GM19351 (cell line): Measurements from ENCODE around the gene ABCC8.

Experiments
- ATAC-seq: cut with Tn5 transposase; IDR thresholded peaks from one replicate; pipeline ENCODE4 v1.9.1; 2021; ENCODE audit warnings: mild to moderate bottlenecking, moderate library complexity; ENCODE audit not compliant: unreplicated experiment

Gene ABCC8

GRCh38 chr11:17473071-17473744 is 3.4 kb downstream of the ABCC8 start:
- ATAC-seq: no peak

DNA sequence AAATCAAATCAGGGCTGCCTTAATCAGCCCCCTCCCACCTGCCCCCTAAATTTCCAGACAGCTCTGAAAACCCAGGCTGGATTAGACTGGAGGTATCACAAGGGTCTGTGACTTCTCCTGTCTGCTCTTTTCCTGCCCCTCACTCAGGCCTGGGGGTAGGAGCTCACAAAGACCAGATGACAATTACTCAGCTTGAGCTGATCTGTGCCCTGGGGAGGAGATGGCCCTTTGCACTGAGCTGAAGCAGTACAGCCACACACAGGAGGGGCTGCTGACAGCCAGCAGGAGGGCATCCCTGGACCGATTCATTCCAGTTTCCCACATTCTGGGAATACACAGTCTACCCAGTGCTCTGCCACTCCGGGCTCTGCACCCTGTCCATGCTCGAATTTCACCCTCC is 4.2 kb downstream of the ABCC8 start:
- ATAC-seq: no peak

- ATAC-seq: no peak
Measured at GRCh38 chr11:17471501-17471900, 5.1 kb downstream of the ABCC8 start.

DNA sequence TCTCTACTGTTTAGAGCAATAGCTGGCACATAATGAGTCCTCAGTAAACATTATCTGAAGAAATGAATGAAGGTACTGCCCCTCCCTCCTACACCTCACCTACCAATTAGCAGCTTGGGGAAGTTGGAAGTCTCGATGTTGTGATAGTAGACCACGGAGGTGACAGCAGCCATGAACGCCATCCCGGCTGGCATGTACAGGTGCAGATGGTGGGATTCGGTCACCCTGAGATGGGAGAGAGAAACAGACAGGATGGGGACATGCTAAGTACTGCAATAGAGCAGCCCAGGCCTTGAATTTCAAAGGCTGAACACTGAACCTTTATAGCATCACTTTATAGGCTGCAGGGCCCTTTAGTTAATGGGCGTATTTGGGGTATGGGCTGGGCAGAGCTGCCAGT is 6.6 kb downstream of the ABCC8 start:
- no peak for ATAC-seq

DNA sequence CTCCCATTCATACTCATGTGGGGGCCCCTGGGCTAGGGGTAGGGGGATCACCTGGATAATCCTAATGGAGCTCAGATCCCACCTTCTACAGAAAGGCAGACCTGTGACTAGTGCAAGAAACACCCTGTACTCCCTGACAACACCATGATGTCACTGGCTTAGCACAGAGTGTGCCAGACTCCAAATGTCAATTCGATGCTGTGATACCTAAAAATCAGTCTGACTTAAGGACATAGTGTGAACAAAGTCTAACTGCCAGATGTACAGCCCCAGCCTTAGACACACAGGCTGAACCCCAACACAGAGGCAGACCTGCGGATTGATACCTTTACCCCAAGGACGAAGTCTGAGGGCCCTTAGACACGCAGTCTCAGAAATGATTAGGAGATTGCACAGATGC is 8.5 kb downstream of the ABCC8 start:
- no peak for ATAC-seq

DNA sequence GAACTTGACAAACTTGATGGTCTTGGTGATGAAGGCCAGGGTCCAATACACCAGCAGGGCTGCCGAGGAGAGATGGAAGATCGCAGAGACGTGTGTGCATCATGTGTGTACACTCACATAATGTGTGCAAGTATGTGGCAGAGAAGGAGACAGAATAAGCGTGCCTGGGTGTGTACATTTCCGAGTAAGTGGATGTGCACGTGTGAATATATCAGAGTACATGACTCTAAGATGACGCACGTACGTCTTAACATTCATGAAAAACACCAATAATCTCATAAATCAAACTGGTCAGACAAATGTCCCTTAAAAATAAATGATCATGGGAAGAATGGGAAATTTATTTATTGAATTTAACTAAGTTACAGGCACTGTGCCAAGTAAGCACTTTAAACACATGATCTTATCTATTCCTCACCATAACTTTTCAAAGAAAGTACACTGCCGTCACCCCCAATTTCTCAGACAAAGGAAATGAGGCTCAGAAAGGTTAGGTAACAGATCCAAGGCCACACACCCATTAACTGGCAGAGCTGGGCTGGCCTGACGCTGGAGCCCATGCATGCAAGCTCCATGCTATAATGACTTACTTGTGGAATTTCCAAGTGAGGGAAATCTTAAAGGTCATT is 13.0 kb downstream of the ABCC8 start:
- no peak for ATAC-seq

DNA sequence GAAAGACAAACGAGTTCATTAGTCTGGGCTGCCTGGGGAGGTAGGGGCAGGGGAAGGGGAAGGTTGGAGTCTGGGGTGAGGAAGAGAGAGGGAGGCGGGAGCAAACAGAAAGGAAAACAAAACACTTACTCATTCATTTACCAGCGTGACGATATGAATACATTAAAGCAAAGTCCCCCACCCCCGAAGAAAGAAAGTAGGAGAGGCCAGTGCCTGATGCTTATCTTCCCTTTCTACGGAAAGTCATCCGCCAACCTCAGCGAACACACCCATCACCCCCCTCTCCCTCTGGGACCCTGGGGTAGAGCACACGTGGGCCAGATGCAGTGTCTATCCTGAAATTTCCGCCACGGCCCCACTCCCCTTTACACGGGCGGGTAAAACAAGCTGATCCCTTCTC is 13.7 kb downstream of the ABCC8 start:
- no peak for ATAC-seq

DNA sequence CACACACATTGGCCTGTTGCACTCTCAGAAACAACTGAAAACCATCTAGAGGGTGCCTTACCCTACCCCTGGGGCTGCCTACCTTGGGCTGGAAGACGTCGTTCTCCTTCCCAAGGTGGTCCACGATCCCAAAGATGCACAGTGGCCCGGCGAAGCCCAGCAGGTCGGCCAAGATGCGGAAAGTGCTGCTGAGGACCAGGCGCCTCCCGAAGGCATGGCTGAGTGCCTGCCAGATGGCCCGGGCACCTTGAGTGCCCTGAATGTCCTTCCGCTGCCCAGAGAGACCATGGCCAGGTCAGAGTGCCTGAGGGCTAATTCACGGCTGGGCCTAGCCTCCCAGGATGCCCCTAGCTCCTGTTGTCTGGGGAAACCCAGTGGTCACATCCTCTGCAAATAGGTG is 16.2 kb downstream of the ABCC8 start:
- ATAC-seq: no peak

DNA sequence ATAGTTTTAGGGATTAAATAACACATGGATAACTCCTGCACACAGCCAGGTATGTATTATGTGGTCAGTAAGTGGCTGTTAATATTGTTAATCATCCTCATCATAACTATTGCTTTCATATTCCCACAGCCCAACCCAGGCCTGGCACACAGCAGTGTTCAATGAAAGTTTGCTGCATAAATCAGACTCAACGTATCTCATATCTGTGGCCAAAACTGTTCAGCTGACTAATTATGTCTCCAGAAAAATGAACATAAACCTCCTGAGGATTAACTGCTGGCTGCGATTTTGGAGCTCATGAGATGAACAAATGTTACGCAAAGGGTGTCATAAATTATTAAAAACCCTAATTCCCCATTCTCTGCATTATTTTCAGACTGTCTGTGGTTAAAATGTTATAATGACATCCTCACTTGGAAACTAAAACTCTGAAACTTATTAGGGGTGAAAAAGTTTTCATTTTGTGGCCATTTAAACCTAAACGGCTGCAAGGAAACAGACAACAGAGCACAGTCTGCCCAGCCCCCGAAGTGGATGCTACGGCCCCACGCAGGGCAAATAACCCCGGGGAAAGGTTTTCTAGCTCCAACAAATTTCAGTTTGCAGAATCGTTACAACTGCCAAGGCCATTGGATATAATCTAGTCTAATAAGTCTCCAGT is 17.3 kb downstream of the ABCC8 start:
- no peak for ATAC-seq

DNA sequence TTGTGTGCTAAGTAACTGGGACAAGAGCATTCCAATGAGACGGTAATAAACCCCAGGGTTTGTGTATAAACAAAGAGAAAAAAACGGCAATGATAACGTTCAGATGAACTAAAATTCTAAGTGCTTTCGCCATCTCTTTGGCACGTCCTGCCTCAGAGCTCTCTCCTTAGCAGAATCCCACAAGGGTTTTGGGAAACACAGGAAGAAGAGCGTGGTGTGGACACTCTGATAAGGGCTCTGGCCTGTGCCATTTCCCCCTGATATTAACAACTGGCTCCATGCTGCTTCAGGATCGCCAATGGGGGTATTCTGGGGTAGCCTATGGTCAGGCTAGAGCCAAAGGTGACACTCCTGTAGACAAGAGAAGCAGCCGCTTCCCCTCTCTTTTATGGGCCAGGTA is 18.4 kb downstream of the ABCC8 start:
- ATAC-seq: no peak

DNA sequence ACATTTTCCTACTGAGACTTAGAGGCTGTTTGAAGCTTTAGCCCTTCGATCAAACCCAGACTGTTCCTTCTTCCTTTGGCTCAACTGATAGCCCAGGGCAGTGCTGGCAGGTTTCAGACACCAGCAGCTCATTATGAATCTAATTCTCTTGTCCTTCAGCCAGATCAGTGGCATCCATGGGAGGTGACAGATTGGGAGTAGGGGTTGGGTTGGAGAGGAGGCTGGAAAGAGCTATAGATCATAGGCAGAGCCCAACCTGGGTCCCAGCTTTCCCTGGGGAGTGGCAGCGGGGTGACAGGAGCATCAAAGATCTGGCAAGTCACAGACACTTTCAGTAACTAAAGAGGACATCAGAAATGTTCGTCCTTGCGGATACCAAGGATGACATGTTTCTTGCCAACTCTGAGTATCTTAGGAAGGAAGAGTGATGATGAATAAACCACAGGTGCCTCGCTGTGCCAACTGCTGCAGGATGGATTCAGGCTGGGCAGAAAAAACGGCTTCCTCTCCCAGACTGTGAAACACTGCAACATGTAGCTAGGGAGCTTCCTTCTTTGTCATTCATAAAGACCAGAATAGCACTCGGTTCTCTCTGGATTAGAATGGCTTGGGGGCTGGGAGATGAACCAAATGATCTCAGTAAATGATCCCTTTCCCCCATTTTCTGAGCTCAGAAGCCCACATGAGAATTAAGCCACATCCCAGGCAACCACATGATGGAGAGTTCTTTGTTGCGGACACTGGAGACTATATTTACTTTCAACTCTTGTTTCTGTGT is 19.1 kb downstream of the ABCC8 start:
- ATAC-seq: no peak

DNA sequence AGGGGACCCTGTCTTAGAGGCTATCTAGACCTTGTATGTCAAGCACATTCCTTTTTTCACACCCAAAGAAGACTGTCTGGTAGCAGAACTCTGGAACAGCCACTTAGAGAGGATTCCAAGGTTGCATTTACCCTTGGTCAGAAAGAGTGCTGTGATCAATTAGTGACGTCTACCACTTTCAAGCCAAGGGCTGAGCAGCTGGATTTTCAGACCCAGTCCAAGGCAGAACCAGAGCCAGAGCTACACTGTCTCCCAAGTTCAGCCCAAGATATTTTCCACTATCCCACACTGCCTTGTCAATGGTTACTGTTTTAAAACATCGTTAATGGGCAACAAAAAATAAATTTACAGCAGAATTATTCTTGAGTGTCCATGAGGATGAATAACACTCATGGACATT is 24.0 kb downstream of the ABCC8 start:
- ATAC-seq: no peak

GRCh38 chr11:17449158-17449557 is 27.5 kb downstream of the ABCC8 start:
- no peak for ATAC-seq

DNA sequence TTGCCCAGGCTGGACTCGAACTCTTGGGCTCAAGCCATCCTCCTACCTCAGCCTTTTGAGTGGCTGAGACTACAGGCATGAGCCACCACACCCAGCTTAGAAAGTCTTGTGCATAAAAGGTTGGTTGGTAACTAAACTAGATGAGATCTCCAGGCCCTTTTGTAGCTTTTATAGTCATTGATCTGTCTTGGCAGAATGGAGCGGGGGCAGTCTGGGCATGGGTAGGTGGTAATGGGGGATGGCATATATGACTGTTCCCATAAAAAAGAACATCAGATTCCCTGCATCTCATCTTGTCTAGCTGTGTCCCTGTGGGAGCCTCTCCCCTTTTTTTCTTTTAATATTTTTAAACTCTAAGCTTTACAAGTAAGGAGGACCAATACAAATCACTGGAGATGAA is 30.2 kb downstream of the ABCC8 start:
- ATAC-seq: no peak

- ATAC-seq: no peak
Measured at GRCh38 chr11:17445240-17445795, 31.3 kb downstream of the ABCC8 start.

GRCh38 chr11:17443926-17444690 is 32.5 kb downstream of the ABCC8 start:
- no peak for ATAC-seq

GRCh38 chr11:17443423-17443822 is 33.2 kb downstream of the ABCC8 start:
- ATAC-seq: no peak

DNA sequence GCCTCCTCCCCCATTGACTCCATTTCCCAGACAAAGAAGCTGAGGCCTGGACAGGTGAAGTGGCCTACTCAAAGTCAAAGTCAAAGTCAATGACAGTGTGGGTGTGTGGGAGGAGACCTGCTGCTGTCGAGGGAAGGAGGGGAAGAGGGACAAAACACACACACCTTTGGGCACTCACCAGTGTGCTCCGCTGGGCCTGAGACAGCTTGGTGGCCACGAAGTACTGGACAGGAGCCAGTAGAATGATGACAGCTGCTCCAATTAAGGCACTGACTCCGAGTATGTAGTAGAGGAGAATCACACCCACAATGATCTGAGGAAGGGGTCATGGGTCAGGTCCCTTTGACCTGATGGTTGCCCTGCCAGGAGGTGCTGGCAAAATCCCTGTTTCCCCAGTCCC is 33.6 kb downstream of the ABCC8 start:
- no peak for ATAC-seq

DNA sequence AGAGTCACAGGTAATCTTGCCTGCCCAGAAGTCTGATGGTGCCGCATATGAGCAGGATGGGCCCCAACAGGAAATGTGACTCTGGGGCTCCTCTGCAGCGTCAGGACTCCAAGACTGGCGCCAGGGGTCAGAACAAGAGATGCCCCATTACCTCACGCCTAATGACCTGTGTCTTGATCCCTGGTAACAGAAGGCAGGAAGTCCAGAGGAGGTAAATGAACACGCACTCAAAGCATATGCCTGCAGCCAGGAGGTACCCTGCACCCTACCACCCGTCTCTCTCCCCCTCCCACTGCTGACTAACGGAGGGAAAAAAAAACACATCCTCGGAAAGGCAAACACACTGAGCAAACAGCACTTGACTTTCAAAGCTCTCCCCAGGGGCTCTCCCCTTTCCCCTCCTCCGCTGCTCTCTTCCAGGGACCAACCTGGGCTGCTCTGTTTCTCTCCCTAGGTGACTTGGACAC is 37.3 kb downstream of the ABCC8 start:
- no peak for ATAC-seq

DNA sequence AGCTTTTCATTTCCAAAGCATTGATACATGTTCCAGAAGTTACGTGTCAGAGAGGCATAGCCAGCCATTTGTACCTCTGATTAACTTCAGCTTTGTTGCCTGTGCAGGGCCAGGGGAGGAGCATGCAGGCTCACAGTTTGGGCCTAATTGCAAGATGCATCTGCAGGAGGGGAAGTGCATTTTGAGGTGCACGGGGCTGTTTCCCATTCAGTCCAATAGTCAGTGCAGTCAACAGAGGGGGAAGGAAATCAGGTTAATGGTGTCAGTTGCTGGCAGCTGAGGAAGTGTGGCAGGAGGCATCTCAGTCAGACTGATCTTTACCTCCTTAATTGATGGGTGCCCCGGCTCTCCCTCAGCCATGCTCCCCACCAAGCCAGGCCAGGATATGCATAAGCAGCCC is 39.3 kb downstream of the ABCC8 start:
- ATAC-seq: no peak

DNA sequence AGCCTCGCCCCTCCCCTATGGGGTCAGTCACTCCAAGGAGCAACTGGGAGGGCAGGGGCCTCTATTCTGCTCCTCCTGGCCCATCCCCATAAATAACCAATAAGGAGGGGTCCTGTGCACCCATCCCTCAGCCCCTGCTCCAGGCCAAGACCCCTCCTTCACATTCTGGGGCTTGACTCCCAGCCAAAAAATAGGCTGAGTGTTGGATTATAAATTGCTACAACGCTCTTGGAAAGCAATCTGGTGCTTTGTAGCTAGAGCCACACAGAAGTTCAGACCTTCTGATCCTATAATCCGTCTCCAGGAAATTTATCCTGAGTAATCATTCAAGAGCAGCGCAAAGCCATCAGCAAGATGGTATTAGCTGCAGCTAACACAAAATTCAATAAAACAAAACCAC is 42.5 kb downstream of the ABCC8 start:
- no peak for ATAC-seq
